OCI-LY7 (cell line): ENCODE data around the gene PAPOLB. TPM values are rescaled to one million over a fixed set of nuclear protein-coding genes. Genes with fewer than 3 reads are reported as not detected.

Experiments
- BruUV-seq: library from RNA; stranded (reverse); fragments of 400-500 nt; replicated peaks from 2 replicates; lab custom pipeline; 2021; lab: Mats Ljungman, UMichigan
- CTCF ChIA-PET: fragments of 300-600 bp; sonication (Branson Sonifier 250); formaldehyde crosslinking; loops from one replicate; lab custom pipeline; 2022; ENCODE audit warnings: antibody characterized with exemption; ENCODE audit not compliant: unreplicated experiment; lab: Charles Lee
- POLR2A ChIA-PET: fragments of 300-600 bp; sonication (Branson Sonifier 250); formaldehyde crosslinking; loops from one replicate; lab custom pipeline; 2022; ENCODE audit warnings: antibody characterized with exemption; lab: Charles Lee
- DNase-seq: peaks from one replicate; pipeline ENCODE4 v3.0.0-alpha.2; 2015; ENCODE audit warnings: low spot score
- H2AFZ ChIP-seq: fragments of 200-600 bp; sonication (generic), shearing (Covaris generic); 2 replicates; pipeline ENCODE4 v1.6.1; 2014; ENCODE audit warnings: mild to moderate bottlenecking, antibody characterized with exemption, low read length, moderate library complexity
- H3K27ac ChIP-seq: fragments of 200-600 bp; sonication (generic); 2 replicates; pipeline ENCODE4 v1.5.1; 2014; ENCODE audit warnings: mixed run types, low read depth, mild to moderate bottlenecking, moderate library complexity, low read length, inconsistent platforms; ENCODE audit not compliant: poor library complexity, severe bottlenecking
- H3K36me3 ChIP-seq: fragments of 200-600 bp; sonication (generic); 2 replicates; pipeline ENCODE4 v1.6.1; 2014; ENCODE audit warnings: mild to moderate bottlenecking, antibody characterized with exemption, low read length, moderate library complexity, mixed read lengths; ENCODE audit not compliant: insufficient read depth
- H3K4me1 ChIP-seq: fragments of 200-600 bp; sonication (generic); 2 replicates; pipeline ENCODE4 v1.5.1; 2014; ENCODE audit warnings: mild to moderate bottlenecking, low read length; ENCODE audit not compliant: insufficient read depth, poor library complexity, severe bottlenecking
- H3K4me2 ChIP-seq: fragments of 200-600 bp; sonication (generic); 2 replicates; pipeline ENCODE4 v1.6.1; 2014; ENCODE audit warnings: mild to moderate bottlenecking, low read length
- H3K4me3 ChIP-seq: fragments of 200-600 bp; sonication (generic); 2 replicates; pipeline ENCODE4 v1.5.1; 2014; ENCODE audit warnings: mild to moderate bottlenecking, low read depth, low read length; ENCODE audit not compliant: poor library complexity, severe bottlenecking
- H3K79me2 ChIP-seq: fragments of 200-600 bp; sonication (generic); 2 replicates; pipeline ENCODE4 v1.6.1; 2016; ENCODE audit warnings: low read depth, mild to moderate bottlenecking, low read length, moderate library complexity, mixed read lengths; ENCODE audit not compliant: insufficient read depth
- H3K9me2 ChIP-seq: fragments of 200-600 bp; sonication (generic); 2 replicates; pipeline ENCODE4 v1.6.1; 2016; ENCODE audit warnings: mild to moderate bottlenecking, low read length, mixed read lengths; ENCODE audit not compliant: insufficient read depth
- H3K9me3 ChIP-seq: fragments of 200-600 bp; sonication (generic); 2 replicates; pipeline ENCODE4 v1.6.1; 2014; ENCODE audit warnings: mild to moderate bottlenecking, mixed run types, low read length, mixed read lengths
- H4K20me1 ChIP-seq: fragments of 200-600 bp; sonication (generic); 2 replicates; pipeline ENCODE4 v1.6.1; 2014; ENCODE audit warnings: mild to moderate bottlenecking, antibody characterized with exemption, low read length, moderate library complexity, mixed read lengths; ENCODE audit not compliant: insufficient read depth
- CTCF ChIP-seq: fragments of 200-600 bp; sonication (generic); conservative IDR thresholded peaks from 2 replicates; pipeline ENCODE4 v1.5.1; 2014; ENCODE audit warnings: mild to moderate bottlenecking, antibody characterized with exemption, low read length, moderate library complexity, mixed read lengths
- EZH2phosphoT487 ChIP-seq: fragments of 200-600 bp; sonication (generic); IDR thresholded peaks from 2 replicates; pipeline ENCODE4 v1.6.1; 2018; ENCODE audit warnings: low read depth, borderline replicate concordance, mild to moderate bottlenecking, mixed run types, antibody characterized with exemption, low read length, moderate library complexity, mixed read lengths
- intact Hi-C: fragments of 100-400 bp; cut with micrococcal nuclease; formaldehyde crosslinking; loops from one replicate; pipeline ENCODE4 v1.10.0; 2022; ENCODE audit not compliant: unreplicated experiment
- total RNA-seq, 2 experiments: library from RNA; depleted of rRNA in 1 of 2; stranded (reverse); fragments of >200 nt in 1 of 2; shearing (Covaris generic) in 1 of 2; gene quantifications; 2 replicates each; pipeline ENCODE4 v1.2.3, GENCODE V29; 2014 to 2022

Gene PAPOLB
- total RNA-seq, 2 experiments from 2014 or later: not detected

GRCh38 chr7:4823441-4824119 lies 38.2 kb downstream of the PAPOLB start:
- TF ChIP-seq EZH2phosphoT487 (no peak), CTCF (no peak)
- H3K4me3 ChIP-seq: no peak overlapping the region
- ChIA-PET POLR2A (interaction anchor here (0.7 kb wide), 1 partner anchor 186 kb away, joined by 3 read pairs; no protein-coding TSS in a partner anchor), CTCF (no interaction called here)
- BruUV-seq: no TSS peak
- no peaks in the 10 kb centered on the region for H3K9me3 ChIP-seq
- H3K79me2 ChIP-seq: no peaks in the 10 kb centered on the region
- no peaks in the 10 kb centered on the region for H4K20me1 ChIP-seq
- H3K36me3 ChIP-seq: no peaks in the 10 kb centered on the region
- H3K4me2 ChIP-seq: no peak overlapping the region
- H3K4me1 ChIP-seq: no peaks in the 10 kb centered on the region
- no peak overlapping the region for H2AFZ ChIP-seq
- intact Hi-C loops: no loop called here
- H3K9me2 ChIP-seq: no peaks in the 10 kb centered on the region
- no peak for DNase-seq
- H3K27ac ChIP-seq: no peak overlapping the region

- Histone ChIP-seq H3K4me1 (no peaks in the 10 kb centered on the region), H3K4me3 (no peak overlapping the region), H3K79me2 (no peaks in the 10 kb centered on the region), H4K20me1 (no peaks in the 10 kb centered on the region), H3K27ac (no peak overlapping the region), H3K9me2 (no peaks in the 10 kb centered on the region), H3K36me3 (no peaks in the 10 kb centered on the region), H2AFZ (no peak overlapping the region), H3K4me2 (no peak overlapping the region), H3K9me3 (no peaks in the 10 kb centered on the region)
- DNase-seq: no peak
- intact Hi-C loops: no loop called here
- ChIA-PET CTCF (no interaction called here), POLR2A (no interaction called here)
- TF ChIP-seq EZH2phosphoT487 (no peak), CTCF (no peak)
- no TSS peak for BruUV-seq
Observed at GRCh38 chr7:4822677-4823076, 39.2 kb downstream of the PAPOLB start.

- Histone ChIP-seq H3K79me2 (no peaks in the 10 kb centered on the region), H3K4me1 (no peaks in the 10 kb centered on the region), H3K9me2 (no peaks in the 10 kb centered on the region), H3K27ac (no peak overlapping the region), H3K4me2 (no peak overlapping the region), H4K20me1 (no peaks in the 10 kb centered on the region), H3K36me3 (no peaks in the 10 kb centered on the region), H3K4me3 (no peak overlapping the region), H3K9me3 (no peaks in the 10 kb centered on the region), H2AFZ (no peak overlapping the region)
- ChIA-PET POLR2A (no interaction called here), CTCF (no interaction called here)
- no peak for TF ChIP-seq CTCF
- no peak for TF ChIP-seq EZH2phosphoT487
- no TSS peak for BruUV-seq
- intact Hi-C loops: no loop called here
- DNase-seq: no peak
Observed at GRCh38 chr7:4820967-4821471, 40.8 kb downstream of the PAPOLB start.
